ENCODE measurements around the gene ASB6. TPM values are rescaled to one million over a fixed set of nuclear protein-coding genes. Genes with fewer than 3 reads are reported as not detected.

The ASB6 gene
- total RNA-seq, 4 donors from 2014 or later, result 13.3 to 30.0 (median 22.0) TPM

- Histone ChIP-seq H3K27me3 (no peaks in the 10 kb centered on the region), H3K27ac (replicated peaks in 1 of 4) (no peak overlapping the region), H3K9me3 (no peaks in the 10 kb centered on the region), H3K4me3 (no peak overlapping the region), H3K4me1 (peaks cover 33 to 48% (median 42%) of the 10 kb centered on the region in 4 donors), H3K36me3 (peaks cover 55 to 77% (median 73%) of the 10 kb centered on the region in 4 donors)
- WGBS, result 87% methylated on average over 21 of the region's 34 CpGs
- intact Hi-C loops (cut with DNase I), result no loop called here
- no peak for TF ChIP-seq POLR2AphosphoS5 (IDR thresholded peaks at IDR 0.05)
- no peak for TF ChIP-seq POLR2A (IDR thresholded peaks at IDR 0.05; ENCODE audit: low read depth)
- TF ChIP-seq, protein P1, sequence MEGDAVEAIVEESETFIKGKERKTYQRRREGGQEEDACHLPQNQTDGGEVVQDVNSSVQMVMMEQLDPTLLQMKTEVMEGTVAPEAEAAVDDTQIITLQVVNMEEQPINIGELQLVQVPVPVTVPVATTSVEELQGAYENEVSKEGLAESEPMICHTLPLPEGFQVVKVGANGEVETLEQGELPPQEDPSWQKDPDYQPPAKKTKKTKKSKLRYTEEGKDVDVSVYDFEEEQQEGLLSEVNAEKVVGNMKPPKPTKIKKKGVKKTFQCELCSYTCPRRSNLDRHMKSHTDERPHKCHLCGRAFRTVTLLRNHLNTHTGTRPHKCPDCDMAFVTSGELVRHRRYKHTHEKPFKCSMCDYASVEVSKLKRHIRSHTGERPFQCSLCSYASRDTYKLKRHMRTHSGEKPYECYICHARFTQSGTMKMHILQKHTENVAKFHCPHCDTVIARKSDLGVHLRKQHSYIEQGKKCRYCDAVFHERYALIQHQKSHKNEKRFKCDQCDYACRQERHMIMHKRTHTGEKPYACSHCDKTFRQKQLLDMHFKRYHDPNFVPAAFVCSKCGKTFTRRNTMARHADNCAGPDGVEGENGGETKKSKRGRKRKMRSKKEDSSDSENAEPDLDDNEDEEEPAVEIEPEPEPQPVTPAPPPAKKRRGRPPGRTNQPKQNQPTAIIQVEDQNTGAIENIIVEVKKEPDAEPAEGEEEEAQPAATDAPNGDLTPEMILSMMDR (IDR thresholded peaks at IDR 0.05), result no peak
- no peak for TF ChIP-seq EP300 (IDR thresholded peaks at IDR 0.05)
- DNase-seq (ENCODE audit: extremely low spot score), result no peak
Measured at GRCh38 chr9:129635099-129636065, 6.6 kb downstream of the ASB6 start.

GRCh38 chr9:129633848-129634247, 8.1 kb downstream of the ASB6 start:
- no peaks in the 10 kb centered on the region for H3K27me3 ChIP-seq
- no peak overlapping the region for H3K27ac ChIP-seq (replicated peaks in 1 of 4)
- H3K4me1 ChIP-seq, result peaks cover 24 to 48% (median 42%) of the 10 kb centered on the region in 4 donors
- no peak for TF ChIP-seq EP300 (IDR thresholded peaks at IDR 0.05)
- TF ChIP-seq, protein P1 (IDR thresholded peaks at IDR 0.05), result no peak
- no peak for TF ChIP-seq POLR2A (IDR thresholded peaks at IDR 0.05; ENCODE audit: low read depth)
- TF ChIP-seq POLR2AphosphoS5 (IDR thresholded peaks at IDR 0.05), result no peak
- H3K9me3 ChIP-seq, result no peaks in the 10 kb centered on the region
- peaks cover 51 to 67% (median 63%) of the 10 kb centered on the region in 4 donors for H3K36me3 ChIP-seq
- WGBS, result 96% methylated on average over 10 of the region's 13 CpGs
- H3K4me3 ChIP-seq, result no peak overlapping the region
- intact Hi-C loops (cut with DNase I), result no loop called here
- no peak for DNase-seq (ENCODE audit: extremely low spot score)

DNA sequence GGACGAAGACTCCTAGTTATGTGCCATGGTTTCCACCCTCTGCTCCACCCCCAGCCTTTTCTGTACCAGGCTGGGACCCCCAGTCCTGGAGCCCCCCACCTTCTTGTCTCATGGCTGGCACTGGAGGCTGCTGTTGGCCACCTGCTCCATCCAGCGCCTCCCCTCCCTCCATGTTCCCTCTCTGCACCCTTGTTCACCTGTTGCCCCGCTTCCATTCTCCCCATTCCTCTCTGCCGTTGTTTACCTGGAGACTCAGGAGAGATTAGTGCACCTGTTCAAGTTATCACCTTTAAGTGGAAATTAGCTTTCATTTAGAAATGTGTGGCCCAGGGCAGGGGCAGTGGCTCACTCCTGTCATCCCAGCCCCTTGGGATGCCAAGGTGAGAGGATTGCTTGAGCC, 8.7 kb downstream of the ASB6 start:
- no peak overlapping the region for H3K27ac ChIP-seq (replicated peaks in 1 of 4)
- no peak overlapping the region for H3K4me3 ChIP-seq
- TF ChIP-seq POLR2A (IDR thresholded peaks at IDR 0.05; ENCODE audit: low read depth) (no peak), EP300 (IDR thresholded peaks at IDR 0.05) (no peak), POLR2AphosphoS5 (IDR thresholded peaks at IDR 0.05) (no peak)
- TF ChIP-seq, protein P1 (IDR thresholded peaks at IDR 0.05), result no peak
- H3K36me3 ChIP-seq, result peaks cover 44 to 61% (median 56%) of the 10 kb centered on the region in 4 donors
- 88% methylated on average over 4 of the region's 4 CpGs for WGBS
- H3K9me3 ChIP-seq, result no peaks in the 10 kb centered on the region
- no peaks in the 10 kb centered on the region for H3K27me3 ChIP-seq
- peaks cover 29 to 53% (median 48%) of the 10 kb centered on the region in 4 donors for H3K4me1 ChIP-seq
- intact Hi-C loops (cut with DNase I), result no loop called here
- DNase-seq (ENCODE audit: extremely low spot score), result no peak

- TF ChIP-seq EP300 (IDR thresholded peaks at IDR 0.05) (no peak), POLR2AphosphoS5 (IDR thresholded peaks at IDR 0.05) (no peak), POLR2A (IDR thresholded peaks at IDR 0.05; ENCODE audit: low read depth) (no peak)
- TF ChIP-seq, protein P1 (IDR thresholded peaks at IDR 0.05), result no peak
- Histone ChIP-seq H3K4me3 (no peak overlapping the region), H3K9me3 (no peaks in the 10 kb centered on the region), H3K4me1 (peaks cover 36 to 61% (median 55%) of the 10 kb centered on the region in 4 donors), H3K27ac (replicated peaks in 1 of 4) (no peak overlapping the region), H3K27me3 (no peaks in the 10 kb centered on the region), H3K36me3 (peaks cover 37 to 54% (median 49%) of the 10 kb centered on the region in 4 donors)
- 75% methylated on average over 13 of the region's 13 CpGs for WGBS
- intact Hi-C loops (cut with DNase I), result no loop called here
- DNase-seq (ENCODE audit: extremely low spot score), result no peak
Measured at GRCh38 chr9:129632460-129632859, 9.5 kb downstream of the ASB6 start.
